Activated T-cell treated with anti-CD3 and anti-CD28 coated beads, Interleukin-2, amount 50 U/mL, for 4 hours (primary cell): ENCODE results near the gene OR2J2. TPM values are rescaled to one million over a fixed set of nuclear protein-coding genes. Genes with fewer than 3 reads are reported as not detected.
"Not testable (repeated sequence)": the region's sequence is repeated elsewhere in the genome, so short reads cannot be mapped to it uniquely, and the experiment has no call there.

ENCODE experiments used
- ATAC-seq, 2 donors: fragments of 200-7000 bp; cut with Tn5 transposase; one replicate each; pipeline ENCODE4 v1.10.0; 2021
- DNase-seq: peaks from one replicate; pipeline ENCODE4 v3.0.0-alpha.2; 2020
- H3K27me3 Mint-ChIP-seq: one replicate; pipeline ENCODE4 v1.8.0; 2021; ENCODE audit warnings: low read depth, mixed read lengths
- H3K36me3 Mint-ChIP-seq: one replicate; pipeline ENCODE4 v1.8.0; 2022; ENCODE audit warnings: mixed read lengths; ENCODE audit not compliant: insufficient read depth
- H3K4me1 Mint-ChIP-seq: one replicate; pipeline ENCODE4 v1.8.0; 2021; ENCODE audit warnings: low read depth, mixed read lengths
- H3K4me3 Mint-ChIP-seq: one replicate; pipeline ENCODE4 v1.8.0; 2021; ENCODE audit warnings: mild to moderate bottlenecking, moderate library complexity, mixed read lengths
- H3K9me3 Mint-ChIP-seq: one replicate; pipeline ENCODE4 v1.8.0; 2021; ENCODE audit warnings: mixed read lengths
- total RNA-seq, 3 donors: library from RNA; stranded (reverse); gene quantifications; one replicate each; pipeline ENCODE4 v1.2.1, GENCODE V29; 2021

The OR2J2 gene
- total RNA-seq, 3 donors from 2014 or later, result not detected

DNA sequence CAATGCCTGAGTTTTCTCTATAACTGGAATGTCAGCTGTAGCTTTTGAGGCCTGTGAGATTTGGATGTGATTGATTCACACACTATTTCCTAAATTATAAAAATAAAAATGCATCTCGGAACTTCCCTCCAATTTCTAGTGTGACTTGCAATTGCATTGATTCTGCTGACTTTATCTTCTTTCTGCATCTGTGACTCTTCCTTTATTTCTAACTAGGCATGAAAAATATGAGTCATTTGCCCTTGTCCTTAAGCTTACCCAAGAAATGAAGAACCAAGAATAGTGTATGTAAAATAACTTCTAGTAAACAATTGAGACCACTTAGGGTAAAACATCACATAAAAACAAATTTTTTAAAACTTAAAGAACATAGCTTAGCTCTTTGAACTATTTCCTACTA is 12.9 kb downstream of the OR2J2 start:
- ATAC-seq (no peak), DNase-seq (no peak)

DNA sequence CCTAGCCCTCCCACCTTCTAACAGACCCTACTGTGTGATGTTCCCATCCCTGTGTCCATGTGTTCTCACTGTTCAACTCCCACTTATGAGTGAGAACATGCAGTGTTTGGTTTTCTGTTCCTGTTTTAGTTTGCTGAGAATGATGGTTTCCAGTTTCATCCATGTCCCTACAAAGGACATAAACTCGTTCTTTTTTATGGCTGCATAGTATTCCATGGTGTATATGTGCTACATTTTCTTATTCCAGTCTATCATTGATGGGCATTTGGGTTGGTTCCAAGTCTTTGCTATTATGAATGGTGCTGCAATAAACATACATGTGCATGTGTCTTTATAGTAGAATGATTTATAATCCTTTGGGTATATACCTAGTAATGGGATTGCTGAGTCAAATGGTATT is 18.0 kb downstream of the OR2J2 start:
- not testable (repeated sequence) for H3K4me3 Mint-ChIP-seq, H3K4me1 Mint-ChIP-seq, H3K36me3 Mint-ChIP-seq, ATAC-seq, DNase-seq
- peaks cover 34% of the 10 kb centered on the region for H3K27me3 Mint-ChIP-seq
- peaks cover 30% of the 10 kb centered on the region for H3K9me3 Mint-ChIP-seq

More for the DNA sequence above, 12.9 kb downstream of the OR2J2 start:
- H3K4me3 Mint-ChIP-seq, result no peak overlapping the region
- no peaks in the 10 kb centered on the region for H3K36me3 Mint-ChIP-seq
- no peaks in the 10 kb centered on the region for H3K4me1 Mint-ChIP-seq
- H3K9me3 Mint-ChIP-seq, result peaks cover 10% of the 10 kb centered on the region
- H3K27me3 Mint-ChIP-seq, result peaks cover 30% of the 10 kb centered on the region

DNA sequence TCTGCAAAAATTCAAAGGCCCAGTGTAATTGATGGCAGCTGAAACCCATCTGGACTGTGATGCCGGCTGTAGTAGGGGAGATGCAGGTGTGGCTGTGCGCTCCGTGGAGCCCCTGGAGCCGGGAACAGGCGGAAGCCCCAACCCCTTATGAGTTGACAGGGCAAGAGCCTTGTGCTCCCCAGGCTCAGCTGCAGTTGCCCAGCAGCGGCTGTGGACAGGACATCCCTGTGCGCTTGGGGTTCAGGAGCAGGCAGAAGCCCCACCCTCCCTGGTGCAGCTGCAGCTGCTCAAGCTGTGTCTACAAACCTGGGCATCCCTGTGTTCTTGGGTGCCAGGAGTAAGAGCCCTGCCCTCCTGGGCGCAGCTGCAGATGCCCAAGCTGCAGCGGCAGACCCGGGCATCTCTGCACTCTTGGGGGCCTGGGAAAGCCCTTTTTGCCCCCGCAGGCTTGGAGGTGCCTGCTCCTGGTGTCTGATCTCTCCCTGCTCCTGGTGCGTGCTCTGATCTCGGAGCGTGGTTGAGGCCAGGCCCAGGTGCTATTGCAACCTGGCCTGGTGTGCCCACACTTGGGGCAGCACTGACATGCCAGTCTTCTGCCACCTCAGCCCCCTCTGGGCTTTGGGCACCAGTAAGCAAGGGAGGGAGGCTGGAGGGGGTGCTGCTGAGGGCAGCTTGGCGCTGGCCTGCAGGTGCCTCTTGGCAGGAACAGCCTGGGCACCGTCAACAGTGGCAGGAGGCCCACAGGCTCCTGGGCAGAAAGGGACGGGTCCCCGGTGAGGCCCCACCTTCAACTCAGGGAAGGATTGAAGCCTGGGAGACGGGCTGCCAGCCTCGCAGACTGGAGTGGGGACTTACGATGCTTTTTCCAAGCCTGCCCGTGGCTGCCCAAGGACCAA is 30.3 kb downstream of the OR2J2 start:
- no peaks in the 10 kb centered on the region for H3K4me1 Mint-ChIP-seq
- H3K27me3 Mint-ChIP-seq, result no peaks in the 10 kb centered on the region
- ATAC-seq (no peak), DNase-seq (no peak)
- no peaks in the 10 kb centered on the region for H3K36me3 Mint-ChIP-seq
- H3K4me3 Mint-ChIP-seq, result no peak overlapping the region
- no peaks in the 10 kb centered on the region for H3K9me3 Mint-ChIP-seq

DNA sequence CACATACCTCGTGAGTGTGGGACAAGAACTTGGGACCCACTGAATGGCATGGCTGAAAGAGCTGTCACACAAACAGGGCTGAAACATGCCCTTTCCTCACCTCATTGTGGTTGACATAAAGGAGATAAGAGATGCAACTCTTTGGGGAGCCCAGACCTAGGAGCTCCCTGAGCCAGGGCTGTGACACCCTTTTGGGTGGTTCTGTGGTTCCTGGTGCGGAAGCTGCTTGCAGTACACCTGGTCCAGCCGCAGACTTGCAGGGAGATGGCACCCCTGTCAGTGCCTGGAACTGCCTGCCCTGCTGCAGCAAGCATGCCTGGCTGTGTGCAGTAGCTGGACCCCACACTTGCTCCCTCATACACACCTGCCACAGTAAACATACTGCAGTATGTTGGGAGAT is 31.3 kb downstream of the OR2J2 start:
- H3K4me3 Mint-ChIP-seq, result no peak overlapping the region
- peaks cover 2% of the 10 kb centered on the region for H3K27me3 Mint-ChIP-seq
- ATAC-seq, result no peak
- no peaks in the 10 kb centered on the region for H3K36me3 Mint-ChIP-seq
- no peaks in the 10 kb centered on the region for H3K9me3 Mint-ChIP-seq
- no peaks in the 10 kb centered on the region for H3K4me1 Mint-ChIP-seq
- no peak for DNase-seq

DNA sequence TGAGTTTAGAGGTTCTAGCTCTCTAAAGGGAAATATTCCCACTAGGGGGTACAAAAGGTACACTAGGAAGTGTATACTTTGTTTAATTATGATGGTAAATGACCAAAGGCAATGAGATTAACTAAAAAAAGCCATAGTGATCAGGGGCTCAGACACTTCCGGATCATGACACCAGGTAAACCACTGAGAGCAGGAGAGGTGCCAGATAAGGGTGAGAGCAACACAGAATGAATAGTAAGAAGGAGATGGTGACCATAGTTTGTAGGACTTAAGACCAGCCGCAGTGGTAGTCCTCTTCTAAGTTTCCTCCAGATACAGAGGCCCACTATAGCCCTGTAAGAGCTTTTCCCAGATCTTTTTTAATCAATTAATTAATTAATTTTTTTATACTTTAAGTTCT is 40.8 kb downstream of the OR2J2 start:
- Mint-ChIP-seq H3K4me3 (no peak overlapping the region), H3K9me3 (no peaks in the 10 kb centered on the region), H3K36me3 (no peaks in the 10 kb centered on the region), H3K4me1 (no peaks in the 10 kb centered on the region), H3K27me3 (peaks cover 25% of the 10 kb centered on the region)
- DNase-seq (no peak), ATAC-seq (no peak)

DNA sequence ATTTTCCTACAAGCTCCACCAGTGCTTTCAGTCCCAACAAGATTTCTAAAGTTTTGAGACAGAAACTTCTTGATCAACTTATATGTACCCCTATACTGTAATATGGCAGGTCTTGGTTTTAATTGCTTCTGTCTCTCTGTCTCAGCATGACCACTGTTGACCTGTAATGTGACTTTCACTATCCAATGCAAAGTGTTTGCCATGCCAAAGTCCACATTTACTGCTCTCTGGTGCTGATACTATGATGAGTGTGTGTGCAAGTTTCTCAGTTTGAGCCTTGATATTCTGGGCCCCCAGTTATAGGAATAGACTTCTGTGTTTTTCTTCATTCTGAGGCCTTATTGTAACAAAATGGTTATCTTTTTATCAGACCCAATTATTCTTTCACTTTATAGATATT is 45.8 kb downstream of the OR2J2 start:
- H3K36me3 Mint-ChIP-seq, result no peaks in the 10 kb centered on the region
- H3K9me3 Mint-ChIP-seq, result no peaks in the 10 kb centered on the region
- ATAC-seq, result no peak
- H3K4me1 Mint-ChIP-seq, result no peaks in the 10 kb centered on the region
- peaks cover 12% of the 10 kb centered on the region for H3K27me3 Mint-ChIP-seq
- no peak overlapping the region for H3K4me3 Mint-ChIP-seq
- no peak for DNase-seq

DNA sequence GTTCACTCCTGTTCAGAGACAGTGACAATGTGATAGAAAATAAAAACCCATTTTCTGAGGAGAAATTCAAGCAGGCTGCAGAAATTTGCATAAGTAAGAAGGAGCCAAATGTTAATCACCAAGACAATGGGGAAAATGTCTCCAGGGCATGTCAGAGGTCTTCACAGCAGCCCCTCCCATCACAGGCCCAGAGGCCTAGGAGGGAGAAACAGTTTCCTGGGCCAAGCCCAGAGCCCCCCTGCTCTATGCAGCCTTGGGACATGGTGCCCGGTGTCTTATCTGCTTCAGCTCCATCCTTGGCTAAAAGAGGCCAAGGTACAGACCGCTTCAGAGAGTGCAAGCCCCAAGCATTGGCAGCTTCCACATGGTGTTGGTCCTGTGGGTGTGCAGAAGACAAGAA is 46.5 kb downstream of the OR2J2 start:
- not testable (repeated sequence) for ATAC-seq, H3K9me3 Mint-ChIP-seq, H3K36me3 Mint-ChIP-seq, DNase-seq, H3K4me3 Mint-ChIP-seq, H3K4me1 Mint-ChIP-seq
- H3K27me3 Mint-ChIP-seq, result peaks cover 16% of the 10 kb centered on the region

DNA sequence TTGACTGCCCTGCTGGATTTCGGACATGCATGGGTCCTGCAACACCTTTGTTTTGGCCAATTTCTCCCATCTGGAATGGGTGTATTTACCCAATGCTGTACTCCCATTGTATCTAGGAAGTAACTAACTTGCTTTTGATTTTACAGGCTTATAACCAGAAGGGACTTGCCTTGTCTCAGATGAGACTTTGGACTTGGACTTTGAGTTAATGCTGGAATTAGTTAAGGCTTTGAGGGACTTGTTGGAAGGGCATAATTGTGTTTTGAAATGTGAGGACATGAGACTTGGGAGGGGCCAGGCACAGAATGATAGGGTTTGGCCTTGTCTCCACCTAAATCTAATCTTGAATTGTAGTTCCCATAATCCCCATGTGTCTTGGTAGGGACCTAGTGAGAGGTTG is 47.3 kb downstream of the OR2J2 start:
- not testable (repeated sequence) for H3K4me1 Mint-ChIP-seq, H3K36me3 Mint-ChIP-seq, DNase-seq, H3K4me3 Mint-ChIP-seq, H3K9me3 Mint-ChIP-seq, ATAC-seq
- peaks cover 17% of the 10 kb centered on the region for H3K27me3 Mint-ChIP-seq

Other genes starting within 250 kb of the OR2J2 start
- gene TRIM27, start 246.9 kb upstream of the OR2J2 start, total RNA-seq, result 10 to 100 TPM; 54.7 to 64.4 (median 58.4) TPM
- gene ZNF311, start 165.6 kb upstream of the OR2J2 start, total RNA-seq, result under 1 TPM; 0.48 to 0.53 (median 0.52) TPM
- gene OR2W1, start 125.7 kb upstream of the OR2J2 start, total RNA-seq, result not detected
- not detected for gene OR2B3, start 83.6 kb upstream of the OR2J2 start, total RNA-seq
- gene OR2J1, start 71.4 kb upstream of the OR2J2 start, total RNA-seq, result not detected
- not detected for gene OR2J3, start 62.8 kb upstream of the OR2J2 start, total RNA-seq
- gene OR14J1, start 130.8 kb downstream of the OR2J2 start, total RNA-seq, result not detected
- gene OR5V1, start 198.0 kb downstream of the OR2J2 start, total RNA-seq, result not detected
- gene OR12D3, start 204.4 kb downstream of the OR2J2 start, total RNA-seq, result not detected
- gene OR12D2, start 224.7 kb downstream of the OR2J2 start, total RNA-seq, result not detected
- not detected for gene OR12D1, start 244.0 kb downstream of the OR2J2 start, total RNA-seq